BLaER1 treated with 17β-estradiol and CSF1 and Interleukin-3, amounts not matched to agents 10 nM and 100 nM (cell line): ENCODE results near the gene ZNRF3.
A peak's percentile ranks its signal among the peaks of the same experiment; 100 is the strongest.

Experiments
- H3K27ac ChIP-seq, 11 experiments: shearing (Covaris generic); formaldehyde crosslinking; 2 replicates each; pipeline ENCODE4 v1.8.1; 2022
- H3K27me3 ChIP-seq, 11 experiments: shearing (Covaris generic); formaldehyde crosslinking; 2 replicates each; pipeline ENCODE4 v1.8.1; 2022
- H3K36me3 ChIP-seq, 11 experiments: shearing (Covaris generic); formaldehyde crosslinking; 2 replicates each; pipeline ENCODE4 v1.8.1; 2022
- H3K4me1 ChIP-seq, 10 experiments: shearing (Covaris generic); formaldehyde crosslinking; 2 replicates each; pipeline ENCODE4 v1.8.1; 2022
- H3K4me2 ChIP-seq, 11 experiments: shearing (Covaris generic); formaldehyde crosslinking; 2 replicates each; pipeline ENCODE4 v1.8.1; 2022
- H3K4me3 ChIP-seq, 10 experiments: shearing (Covaris generic); formaldehyde crosslinking; 2 replicates each; pipeline ENCODE4 v1.8.1; 2022
- H3K9ac ChIP-seq, 11 experiments: shearing (Covaris generic); formaldehyde crosslinking; 2 replicates each; pipeline ENCODE4 v1.8.1; 2022
- H3K9me3 ChIP-seq, 11 experiments: shearing (Covaris generic); formaldehyde crosslinking; replicated peaks in 1 of 11; 2 replicates each; pipeline ENCODE4 v1.8.1; 2022
- H4K20me1 ChIP-seq, 11 experiments: shearing (Covaris generic); formaldehyde crosslinking; 2 replicates each; pipeline ENCODE4 v1.8.1; 2022
- Cebpa-rat ChIP-seq, 11 experiments: shearing (Covaris generic); IDR thresholded peaks; 2 replicates each; pipeline ENCODE4 v1.8.1; 2022

ZNRF3 gene

GRCh38 chr22:28981818-28982499, 98.6 kb downstream of the ZNRF3 start:
- no peaks in the 10 kb centered on the region for H3K27me3 ChIP-seq
- peaks cover under 1 to 21% (median 4%) of the 10 kb centered on the region in 11 experiments; a peak in 15 of 22 replicates for H3K36me3 ChIP-seq
- H3K4me1 ChIP-seq, result peaks cover 4 to 36% (median 30%) of the 10 kb centered on the region in 10 experiments; a peak in 19 of 20 replicates
- H3K4me2 ChIP-seq, result peak overlapping the region in 1 of 11 experiments; percentile 54; a peak in 1 of 22 replicates
- no peak overlapping the region for H3K4me3 ChIP-seq
- no peak overlapping the region for H3K27ac ChIP-seq
- H4K20me1 ChIP-seq, result peaks cover 0 to 60% (median 0%) of the 10 kb centered on the region in 11 experiments; a peak in 8 of 22 replicates
- no peak overlapping the region for H3K9ac ChIP-seq
- no peak for TF ChIP-seq Cebpa-rat (IDR thresholded peaks at IDR 0.05)
- peaks cover 7 to 14% (median 12%) of the 10 kb centered on the region in 11 experiments; a peak in 17 of 22 replicates for H3K9me3 ChIP-seq

GRCh38 chr22:28983190-28983589, 99.8 kb downstream of the ZNRF3 start:
- H3K4me2 ChIP-seq, result peak overlapping the region in 9 of 11 experiments; percentile 29 to 55 (median 52); a peak in 17 of 22 replicates
- H3K4me1 ChIP-seq, result peaks cover 0 to 24% (median 18%) of the 10 kb centered on the region in 10 experiments; a peak in 19 of 20 replicates
- no peak overlapping the region for H3K4me3 ChIP-seq
- peaks cover 0 to 48% (median 0%) of the 10 kb centered on the region in 11 experiments; a peak in 6 of 22 replicates for H4K20me1 ChIP-seq
- no peaks in the 10 kb centered on the region for H3K27me3 ChIP-seq
- no peak overlapping the region for H3K9ac ChIP-seq
- peak overlapping the region in 3 of 11 experiments; percentile 3 to 48 (median 22); a peak in 3 of 22 replicates for H3K27ac ChIP-seq
- H3K9me3 ChIP-seq, result peaks cover 7 to 14% (median 12%) of the 10 kb centered on the region in 11 experiments; a peak in 17 of 22 replicates
- H3K36me3 ChIP-seq, result peaks cover 4 to 33% (median 17%) of the 10 kb centered on the region in 11 experiments; a peak in 19 of 22 replicates
- TF ChIP-seq Cebpa-rat (IDR thresholded peaks at IDR 0.05), result no peak

GRCh38 chr22:28983788-28984441, 100.5 kb downstream of the ZNRF3 start:
- Histone ChIP-seq H3K4me3 (no peak overlapping the region), H3K36me3 (peaks cover 4 to 41% (median 23%) of the 10 kb centered on the region in 11 experiments; a peak in 19 of 22 replicates), H4K20me1 (peaks cover 0 to 45% (median 0%) of the 10 kb centered on the region in 11 experiments; a peak in 6 of 22 replicates), H3K4me2 (peak overlapping the region in 9 of 11 experiments; percentile 21 to 55 (median 52); a peak in 13 of 22 replicates), H3K27ac (peak overlapping the region in 2 of 11 experiments; percentile 3 to 22; a peak in 2 of 22 replicates), H3K9ac (no peak overlapping the region), H3K4me1 (peaks cover under 1 to 23% (median 17%) of the 10 kb centered on the region in 10 experiments; a peak in 18 of 20 replicates), H3K9me3 (peaks cover 7 to 14% (median 12%) of the 10 kb centered on the region in 11 experiments; a peak in 17 of 22 replicates), H3K27me3 (no peaks in the 10 kb centered on the region)
- TF ChIP-seq Cebpa-rat (IDR thresholded peaks at IDR 0.05), result peak in 4 of 11 experiments; percentile 13 to 73 (median 40); a peak in 3 of 22 replicates

DNA sequence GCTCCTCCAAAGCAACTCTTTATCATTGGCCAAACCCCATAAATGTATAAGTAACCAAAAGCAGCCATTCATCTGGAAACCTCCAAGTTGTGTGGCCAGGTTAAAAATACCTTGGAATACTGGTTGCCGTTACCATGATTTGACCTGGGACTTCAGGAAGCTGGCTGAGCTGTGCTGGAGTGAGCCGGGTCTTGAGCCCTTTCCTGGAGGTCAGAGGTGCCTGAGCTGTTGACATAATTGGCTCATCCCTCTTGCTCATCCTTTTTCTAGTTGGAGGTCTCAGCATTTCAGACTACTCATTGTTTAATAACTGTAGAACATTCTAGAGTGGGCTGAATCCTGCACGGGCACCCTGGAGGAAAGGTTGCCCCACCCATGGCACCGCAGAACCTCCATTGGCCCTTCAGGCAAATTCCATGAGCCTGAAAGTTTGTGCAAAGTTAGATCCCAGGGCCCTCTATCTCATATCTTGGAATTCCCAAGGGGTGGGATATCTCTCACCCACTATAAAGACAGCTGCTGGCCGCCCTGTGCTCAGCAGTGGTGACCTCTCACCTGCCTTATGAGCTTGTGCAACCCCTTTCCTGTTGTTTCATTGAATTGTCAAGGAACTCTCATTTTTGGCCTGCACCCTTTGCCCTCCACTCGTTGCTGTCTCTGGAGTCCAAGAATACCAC, 101.2 kb downstream of the ZNRF3 start:
- H3K9me3 ChIP-seq, result peaks cover 7 to 14% (median 12%) of the 10 kb centered on the region in 11 experiments; a peak in 17 of 22 replicates
- no peaks in the 10 kb centered on the region for H3K27me3 ChIP-seq
- peaks cover 0 to 40% (median 0%) of the 10 kb centered on the region in 11 experiments; a peak in 6 of 22 replicates for H4K20me1 ChIP-seq
- peaks cover 6 to 30% (median 23%) of the 10 kb centered on the region in 10 experiments; a peak in 18 of 20 replicates for H3K4me1 ChIP-seq
- peaks cover 4 to 48% (median 28%) of the 10 kb centered on the region in 11 experiments; a peak in 19 of 22 replicates for H3K36me3 ChIP-seq
- no peak overlapping the region for H3K4me3 ChIP-seq
- H3K27ac ChIP-seq, result no peak overlapping the region
- H3K9ac ChIP-seq, result no peak overlapping the region
- TF ChIP-seq Cebpa-rat (IDR thresholded peaks at IDR 0.05), result no peak
- H3K4me2 ChIP-seq, result peak overlapping the region in 4 of 11 experiments; percentile 21 to 55 (median 42); a peak in 4 of 22 replicates

DNA sequence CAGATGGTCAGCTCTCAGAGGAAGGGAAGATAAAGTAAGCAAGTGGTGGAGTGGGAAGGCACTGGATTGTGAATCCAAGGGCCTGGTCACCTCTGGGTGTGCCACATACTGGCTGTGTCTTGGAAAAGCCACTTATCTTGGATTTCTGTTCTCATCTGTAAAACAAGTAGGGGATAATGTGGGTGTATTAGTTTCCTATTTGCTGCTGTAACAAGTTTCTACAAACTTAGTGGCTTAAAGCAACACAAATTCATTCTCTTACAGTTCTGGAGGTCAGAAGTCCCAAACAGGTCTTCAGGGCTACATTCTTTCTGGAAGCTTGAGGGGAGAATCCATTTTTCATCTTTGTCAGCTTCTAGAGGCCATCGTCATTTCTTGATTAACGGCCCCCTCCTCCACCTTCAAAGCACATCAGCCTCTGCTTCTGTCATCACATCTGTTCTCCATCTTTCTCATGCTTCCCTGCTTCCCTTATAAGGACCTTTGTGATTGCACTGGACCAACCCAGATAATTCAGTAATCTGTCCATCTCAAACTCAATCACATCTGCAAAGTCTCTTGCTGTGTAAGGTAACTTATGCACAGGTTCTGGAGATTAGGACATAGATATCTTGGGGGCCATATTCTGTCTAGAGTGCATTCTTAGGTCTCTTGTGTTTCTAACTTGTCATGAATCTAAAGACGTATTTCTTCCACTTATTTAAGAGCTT, 102.4 kb downstream of the ZNRF3 start:
- Histone ChIP-seq H3K27ac (no peak overlapping the region), H3K4me3 (no peak overlapping the region), H3K9ac (no peak overlapping the region), H4K20me1 (peaks cover 0 to 34% (median 0%) of the 10 kb centered on the region in 11 experiments; a peak in 6 of 22 replicates), H3K4me2 (no peak overlapping the region), H3K27me3 (no peaks in the 10 kb centered on the region), H3K36me3 (peaks cover 4 to 58% (median 39%) of the 10 kb centered on the region in 11 experiments; a peak in 19 of 22 replicates), H3K4me1 (peaks cover 6 to 30% (median 23%) of the 10 kb centered on the region in 10 experiments; a peak in 18 of 20 replicates), H3K9me3 (peaks cover 7 to 14% (median 12%) of the 10 kb centered on the region in 11 experiments; a peak in 17 of 22 replicates)
- TF ChIP-seq Cebpa-rat (IDR thresholded peaks at IDR 0.05), result no peak

DNA sequence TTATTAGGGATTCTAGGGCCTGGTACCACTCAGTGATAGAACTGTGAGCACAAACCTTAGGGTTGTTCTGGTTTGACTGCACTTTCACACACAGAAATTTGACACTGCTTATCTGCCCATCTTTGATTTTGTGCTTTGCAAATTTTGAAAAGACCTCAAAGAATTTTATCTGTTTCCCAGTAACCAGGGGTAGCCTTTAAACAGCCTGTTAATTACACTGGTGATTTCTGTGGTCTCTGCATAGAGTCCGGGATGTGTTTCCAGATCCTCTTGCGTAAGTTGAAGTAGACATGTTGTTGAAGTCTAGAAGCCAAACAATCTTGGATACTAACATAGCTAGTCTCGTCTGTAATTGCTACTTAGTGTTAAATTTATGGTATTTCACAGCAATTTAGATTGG, 103.0 kb downstream of the ZNRF3 start:
- H3K27me3 ChIP-seq, result no peaks in the 10 kb centered on the region
- peaks cover 6 to 30% (median 23%) of the 10 kb centered on the region in 10 experiments; a peak in 18 of 20 replicates for H3K4me1 ChIP-seq
- H3K27ac ChIP-seq, result no peak overlapping the region
- H3K36me3 ChIP-seq, result peaks cover 4 to 64% (median 43%) of the 10 kb centered on the region in 11 experiments; a peak in 19 of 22 replicates
- H4K20me1 ChIP-seq, result peaks cover 0 to 34% (median 0%) of the 10 kb centered on the region in 11 experiments; a peak in 6 of 22 replicates
- peaks cover 7 to 14% (median 12%) of the 10 kb centered on the region in 11 experiments; a peak in 17 of 22 replicates for H3K9me3 ChIP-seq
- H3K4me2 ChIP-seq, result no peak overlapping the region
- H3K4me3 ChIP-seq, result no peak overlapping the region
- TF ChIP-seq Cebpa-rat (IDR thresholded peaks at IDR 0.05), result no peak
- H3K9ac ChIP-seq, result no peak overlapping the region

GRCh38 chr22:28988457-28988856, 105.1 kb downstream of the ZNRF3 start:
- Histone ChIP-seq H3K27ac (no peak overlapping the region), H3K4me1 (peaks cover under 1 to 17% (median 11%) of the 10 kb centered on the region in 10 experiments; a peak in 17 of 20 replicates), H3K4me3 (no peak overlapping the region), H3K4me2 (0 out of 22 replicates have a peak overlapping the region, but pooled peaks of 1 of the 11 experiments have one; percentile 9), H3K36me3 (peaks cover 4 to 82% (median 57%) of the 10 kb centered on the region in 11 experiments; a peak in 19 of 22 replicates), H4K20me1 (peaks cover 0 to 16% (median 0%) of the 10 kb centered on the region in 11 experiments; a peak in 4 of 22 replicates), H3K27me3 (no peaks in the 10 kb centered on the region), H3K9me3 (peaks cover 7 to 14% (median 12%) of the 10 kb centered on the region in 11 experiments; a peak in 17 of 22 replicates), H3K9ac (no peak overlapping the region)
- TF ChIP-seq Cebpa-rat (IDR thresholded peaks at IDR 0.05), result no peak
